ENCODE measurements around the gene HDHD5. TPM values are rescaled to one million over a fixed set of nuclear protein-coding genes. Genes with fewer than 3 reads are reported as not detected.
A peak's percentile ranks its signal among the peaks of the same experiment; 100 is the strongest.

The HDHD5 gene
- total RNA-seq, 2 experiments from 2014 or later, result 11.0 to 11.6 TPM

- POLR2A ChIA-PET, result interaction anchor here (0.5 kb wide), 1 partner anchor 428 kb away, joined by 4 read pairs; no protein-coding TSS in a partner anchor
Measured at GRCh38 chr22:17176715-17177114, 17.6 kb upstream of the HDHD5 start.

GRCh38 chr22:17172029-17172833, 13.2 kb upstream of the HDHD5 start:
- H3K27me3 Mint-ChIP-seq, result no peaks in the 10 kb centered on the region
- POLR2A ChIA-PET, result interaction anchor here (0.8 to 2.3 kb wide), 13 partner anchors 8 to 330 kb away, joined by 3 to 22 read pairs (median 4); partner anchors contain the start of genes HDHD5 and IL17RA
- Histone ChIP-seq H3K27me3 (ENCODE audit: control insufficient read depth in 1 of 2, insufficient read depth in 2 of 2, low read length in 2 of 2) (no peaks in the 10 kb centered on the region), H3K27ac (ENCODE audit: low read depth in 1 of 2, low read length in 2 of 2) (no peak overlapping the region), H3K36me3 (ENCODE audit: insufficient read depth, low read length) (no peaks in the 10 kb centered on the region), H3K4me3 (ENCODE audit: low read length) (peak overlapping the region; percentile 73), H3K4me1 (ENCODE audit: insufficient read depth, low read length) (peaks cover 13% of the 10 kb centered on the region), H3K9me3 (ENCODE audit: control insufficient read depth in 1 of 2, insufficient read depth in 1 of 2, low read length in 2 of 2) (no peaks in the 10 kb centered on the region)
- H3K4me3 Mint-ChIP-seq, result peak overlapping the region; percentile 72
- H3K9me3 Mint-ChIP-seq, result no peaks in the 10 kb centered on the region
- no peak for ATAC-seq (ENCODE audit: poor library complexity)
- peak overlapping the region; percentile 51 for H3K27ac Mint-ChIP-seq
- DNase-seq, result no peak
- H3K36me3 Mint-ChIP-seq (ENCODE audit: low read depth), result no peaks in the 10 kb centered on the region
- CTCF ChIA-PET, result interaction anchor here (0.6 to 5.1 kb wide), 27 partner anchors 8 to 978 kb away, joined by 3 to 56 read pairs (median 5); partner anchors contain the start of genes ADA2, HDHD5, IL17RA and TMEM121B
- H3K4me1 Mint-ChIP-seq (ENCODE audit: low read depth), result peaks cover 6% of the 10 kb centered on the region
- intact Hi-C loops (cut with DNase I, micrococcal nuclease), result loop anchor here (1.0 to 5.0 kb wide), 2 partner anchors 329 to 465 kb away; partner anchors contain the start of gene BCL2L13 (in 1 of the 2)
- TF ChIP-seq CTCF (IDR thresholded peaks at IDR 0.05), result no peak

More at GRCh38 chr22:17176715-17177114, 17.6 kb upstream of the HDHD5 start:
- H3K36me3 ChIP-seq (ENCODE audit: insufficient read depth, low read length), result peaks cover 26% of the 10 kb centered on the region
- no peak overlapping the region for H3K4me3 ChIP-seq (ENCODE audit: low read length)
- ATAC-seq (ENCODE audit: poor library complexity) (no peak), DNase-seq (no peak)
- CTCF ChIA-PET, result interaction anchor here (0.7 kb wide), 1 partner anchor 387 kb away, joined by 3 read pairs; no protein-coding TSS in a partner anchor
- Mint-ChIP-seq H3K4me3 (no peak overlapping the region), H3K36me3 (ENCODE audit: low read depth) (peaks cover 40% of the 10 kb centered on the region), H3K27ac (no peak overlapping the region), H3K27me3 (no peaks in the 10 kb centered on the region), H3K9me3 (no peaks in the 10 kb centered on the region), H3K4me1 (ENCODE audit: low read depth) (no peaks in the 10 kb centered on the region)
- H3K27ac ChIP-seq (ENCODE audit: low read depth in 1 of 2, low read length in 2 of 2), result no peak overlapping the region
- no peaks in the 10 kb centered on the region for H3K9me3 ChIP-seq (ENCODE audit: control insufficient read depth in 1 of 2, insufficient read depth in 1 of 2, low read length in 2 of 2)
- TF ChIP-seq CTCF (IDR thresholded peaks at IDR 0.05), result no peak
- no peaks in the 10 kb centered on the region for H3K27me3 ChIP-seq (ENCODE audit: control insufficient read depth in 1 of 2, insufficient read depth in 2 of 2, low read length in 2 of 2)
- peaks cover 5% of the 10 kb centered on the region for H3K4me1 ChIP-seq (ENCODE audit: insufficient read depth, low read length)
- intact Hi-C loops (cut with DNase I, micrococcal nuclease), result no loop called here

GRCh38 chr22:17171153-17172028, 12.3 kb upstream of the HDHD5 start:
- no peaks in the 10 kb centered on the region for H3K36me3 ChIP-seq (ENCODE audit: insufficient read depth, low read length)
- DNase-seq (peak; percentile 50 to 89 (median 68)), ATAC-seq (ENCODE audit: poor library complexity) (peak; percentile 89)
- Mint-ChIP-seq H3K27me3 (no peaks in the 10 kb centered on the region), H3K9me3 (no peaks in the 10 kb centered on the region), H3K27ac (peak overlapping the region; percentile 80), H3K36me3 (ENCODE audit: low read depth) (no peaks in the 10 kb centered on the region), H3K4me3 (peak overlapping the region; percentile 92), H3K4me1 (ENCODE audit: low read depth) (peaks cover 6% of the 10 kb centered on the region)
- ChIA-PET POLR2A (interaction anchor here (0.8 to 2.3 kb wide), 14 partner anchors 8 to 331 kb away, joined by 3 to 22 read pairs (median 4); partner anchors contain the start of genes HDHD5 and IL17RA), CTCF (interaction anchor here (0.6 to 5.1 kb wide), 27 partner anchors 10 to 979 kb away, joined by 3 to 56 read pairs (median 5); partner anchors contain the start of genes ADA2, HDHD5, IL17RA and TMEM121B)
- intact Hi-C loops (cut with DNase I, micrococcal nuclease), result loop anchor here (1.0 to 5.0 kb wide), 5 partner anchors 65 to 466 kb away; partner anchors contain the start of genes BCL2L13 (in 1 of the 2) and IL17RA (in 1 of the 2)
- peak overlapping the region in 1 of 2 donors; percentile 36 for H3K27ac ChIP-seq (ENCODE audit: low read depth in 1 of 2, low read length in 2 of 2)
- H3K27me3 ChIP-seq (ENCODE audit: control insufficient read depth in 1 of 2, insufficient read depth in 2 of 2, low read length in 2 of 2), result no peaks in the 10 kb centered on the region
- TF ChIP-seq CTCF (IDR thresholded peaks at IDR 0.05), result peak; percentile 69
- H3K9me3 ChIP-seq (ENCODE audit: control insufficient read depth in 1 of 2, insufficient read depth in 1 of 2, low read length in 2 of 2), result no peaks in the 10 kb centered on the region
- H3K4me3 ChIP-seq (ENCODE audit: low read length), result peak overlapping the region; percentile 73
- peaks cover 13% of the 10 kb centered on the region for H3K4me1 ChIP-seq (ENCODE audit: insufficient read depth, low read length)
